ENCODE results near the gene ARFIP1. TPM values are rescaled to one million over a fixed set of nuclear protein-coding genes. Genes with fewer than 3 reads are reported as not detected.
"Not testable (repeated sequence)": the region's sequence is repeated elsewhere in the genome, so short reads cannot be mapped to it uniquely, and the experiment has no call there.

Gene ARFIP1
- polyA plus RNA-seq, 1 donor from 2014 or later = 18.2 TPM

GRCh38 chr4:152881974-152882373 is 102.2 kb downstream of the ARFIP1 start:
- H3K4me1 Mint-ChIP-seq = peaks cover 0 to 2% (median 1%) of the 10 kb centered on the region in 3 donors

GRCh38 chr4:152885185-152885584 is 105.4 kb downstream of the ARFIP1 start:
- H3K4me3 Mint-ChIP-seq = no peak overlapping the region
- H3K9me3 Mint-ChIP-seq = no peaks in the 10 kb centered on the region
- H3K27me3 Mint-ChIP-seq = no peaks in the 10 kb centered on the region
- peaks cover 0 to 2% (median 1%) of the 10 kb centered on the region in 3 donors for H3K4me1 Mint-ChIP-seq
- H3K36me3 Mint-ChIP-seq = peaks cover 11% of the 10 kb centered on the region
- H3K27ac Mint-ChIP-seq = no peak overlapping the region

More at GRCh38 chr4:152881974-152882373, 102.2 kb downstream of the ARFIP1 start:
- Mint-ChIP-seq H3K27me3 (no peaks in the 10 kb centered on the region), H3K9me3 (peaks cover 0 to 2% (median 2%) of the 10 kb centered on the region in 3 donors), H3K36me3 (peaks cover 22% of the 10 kb centered on the region), H3K4me3 (no peak overlapping the region), H3K27ac (no peak overlapping the region)

GRCh38 chr4:152886201-152886600 is 106.4 kb downstream of the ARFIP1 start:
- no peak overlapping the region for H3K4me3 Mint-ChIP-seq
- peak overlapping the region in 1 of 3 donors; percentile 7 for H3K27ac Mint-ChIP-seq
- no peaks in the 10 kb centered on the region for H3K27me3 Mint-ChIP-seq
- peaks cover 10% of the 10 kb centered on the region for H3K36me3 Mint-ChIP-seq
- no peaks in the 10 kb centered on the region for H3K9me3 Mint-ChIP-seq
- no peaks in the 10 kb centered on the region for H3K4me1 Mint-ChIP-seq

- peaks cover 7% of the 10 kb centered on the region for H3K36me3 Mint-ChIP-seq
- no peaks in the 10 kb centered on the region for H3K4me1 Mint-ChIP-seq
- no peak overlapping the region for H3K4me3 Mint-ChIP-seq
- H3K9me3 Mint-ChIP-seq = no peaks in the 10 kb centered on the region
- no peak overlapping the region for H3K27ac Mint-ChIP-seq
- no peaks in the 10 kb centered on the region for H3K27me3 Mint-ChIP-seq
Measured at GRCh38 chr4:152887981-152888380, 108.2 kb downstream of the ARFIP1 start.

- Mint-ChIP-seq H3K9me3 (no peaks in the 10 kb centered on the region), H3K36me3 (peaks cover 3% of the 10 kb centered on the region), H3K4me1 (no peaks in the 10 kb centered on the region), H3K27ac (no peak overlapping the region), H3K4me3 (no peak overlapping the region), H3K27me3 (no peaks in the 10 kb centered on the region)
Measured at GRCh38 chr4:152892974-152893373, 113.2 kb downstream of the ARFIP1 start.

GRCh38 chr4:152894673-152895072 is 114.9 kb downstream of the ARFIP1 start:
- Mint-ChIP-seq H3K9me3 (peaks cover 0 to 2% (median 0%) of the 10 kb centered on the region in 3 donors), H3K4me1 (no peaks in the 10 kb centered on the region), H3K4me3 (no peak overlapping the region), H3K27ac (peak overlapping the region in 1 of 3 donors; percentile 55), H3K36me3 (peaks cover 5% of the 10 kb centered on the region), H3K27me3 (no peaks in the 10 kb centered on the region)

- Mint-ChIP-seq H3K36me3 (peaks cover 2% of the 10 kb centered on the region), H3K9me3 (peaks cover 0 to 2% (median 0%) of the 10 kb centered on the region in 3 donors), H3K27me3 (no peaks in the 10 kb centered on the region), H3K27ac (no peak overlapping the region), H3K4me1 (no peaks in the 10 kb centered on the region), H3K4me3 (no peak overlapping the region)
Measured at GRCh38 chr4:152896811-152897210, 117.1 kb downstream of the ARFIP1 start.

- H3K9me3 Mint-ChIP-seq, H3K36me3 Mint-ChIP-seq, H3K27me3 Mint-ChIP-seq, H3K4me3 Mint-ChIP-seq, H3K4me1 Mint-ChIP-seq, H3K27ac Mint-ChIP-seq: not testable (repeated sequence)
Measured at GRCh38 chr4:152898133-152898532, 118.4 kb downstream of the ARFIP1 start.

GRCh38 chr4:152898606-152899005 is 118.9 kb downstream of the ARFIP1 start:
- Mint-ChIP-seq H3K27ac (no peak overlapping the region), H3K27me3 (no peaks in the 10 kb centered on the region), H3K36me3 (peaks cover 2% of the 10 kb centered on the region), H3K4me3 (no peak overlapping the region), H3K9me3 (peaks cover 0 to 2% (median 0%) of the 10 kb centered on the region in 3 donors), H3K4me1 (no peaks in the 10 kb centered on the region)

- Mint-ChIP-seq H3K4me3 (no peak overlapping the region), H3K27ac (peak overlapping the region in 1 of 3 donors; percentile 74)
Measured at GRCh38 chr4:152900395-152900794, 120.6 kb downstream of the ARFIP1 start.

GRCh38 chr4:152901205-152901604 is 121.5 kb downstream of the ARFIP1 start:
- Mint-ChIP-seq H3K4me1 (no peaks in the 10 kb centered on the region), H3K36me3 (peaks cover 7% of the 10 kb centered on the region), H3K27me3 (no peaks in the 10 kb centered on the region), H3K27ac (no peak overlapping the region), H3K9me3 (peaks cover 0 to 4% (median 2%) of the 10 kb centered on the region in 3 donors), H3K4me3 (no peak overlapping the region)

More at GRCh38 chr4:152900395-152900794, 120.6 kb downstream of the ARFIP1 start:
- H3K27me3 Mint-ChIP-seq = no peaks in the 10 kb centered on the region
- peaks cover 7% of the 10 kb centered on the region for H3K36me3 Mint-ChIP-seq
- H3K9me3 Mint-ChIP-seq = peaks cover 0 to 4% (median 2%) of the 10 kb centered on the region in 3 donors
- no peaks in the 10 kb centered on the region for H3K4me1 Mint-ChIP-seq

GRCh38 chr4:152903658-152904057 is 123.9 kb downstream of the ARFIP1 start:
- Mint-ChIP-seq H3K27ac (no peak overlapping the region), H3K4me1 (peaks cover 0 to 4% (median 1%) of the 10 kb centered on the region in 3 donors), H3K27me3 (no peaks in the 10 kb centered on the region), H3K36me3 (peaks cover 5% of the 10 kb centered on the region), H3K9me3 (peaks cover 0 to 4% (median 1%) of the 10 kb centered on the region in 3 donors), H3K4me3 (no peak overlapping the region)

GRCh38 chr4:152909901-152910300 is 130.1 kb downstream of the ARFIP1 start:
- H3K4me1 Mint-ChIP-seq = peaks cover 0 to 4% (median 1%) of the 10 kb centered on the region in 3 donors
- H3K27me3 Mint-ChIP-seq = no peaks in the 10 kb centered on the region
- H3K27ac Mint-ChIP-seq = no peak overlapping the region
- H3K36me3 Mint-ChIP-seq = peaks cover 5% of the 10 kb centered on the region
- H3K4me3 Mint-ChIP-seq = no peak overlapping the region
- peaks cover 0 to 1% (median 0%) of the 10 kb centered on the region in 3 donors for H3K9me3 Mint-ChIP-seq

- Mint-ChIP-seq H3K27ac (no peak overlapping the region), H3K4me1 (peaks cover 0 to 4% (median 1%) of the 10 kb centered on the region in 3 donors), H3K27me3 (no peaks in the 10 kb centered on the region), H3K36me3 (peaks cover 5% of the 10 kb centered on the region), H3K4me3 (no peak overlapping the region), H3K9me3 (peaks cover 0 to 1% (median 0%) of the 10 kb centered on the region in 3 donors)
Measured at GRCh38 chr4:152910521-152910920, 130.8 kb downstream of the ARFIP1 start.

- Mint-ChIP-seq H3K27me3 (no peaks in the 10 kb centered on the region), H3K9me3 (peaks cover 0 to 9% (median 5%) of the 10 kb centered on the region in 3 donors), H3K27ac (no peak overlapping the region), H3K4me1 (no peaks in the 10 kb centered on the region), H3K4me3 (peak overlapping the region in 1 of 4 donors; percentile 68), H3K36me3 (peaks cover 9% of the 10 kb centered on the region)
Measured at GRCh38 chr4:152917543-152918395, 138.0 kb downstream of the ARFIP1 start.

Data from IgD-negative memory B cell (primary cell).